K562 (cell line): ENCODE results near the gene ENTREP3. TPM values are rescaled to one million over a fixed set of nuclear protein-coding genes. Genes with fewer than 3 reads are reported as not detected.
A peak's percentile ranks its signal among the peaks of the same experiment; 100 is the strongest.

Experiments used
- CCAR2 ChIP-seq: fragments of 200-400 bp; formaldehyde crosslinking; IDR thresholded peaks from 2 replicates; pipeline ENCODE4 v1.6.1; 2017; ENCODE audit warnings: mild to moderate bottlenecking, low read depth, low read length
- CREB5 ChIP-seq: fragments of 250-450 bp; sonication (Bioruptor Pico); IDR thresholded peaks from 2 replicates; pipeline ENCODE4 v1.5.0; 2020; ENCODE audit warnings: mild to moderate bottlenecking
- CTCF ChIP-seq, 3 experiments: IDR thresholded peaks in 2 of 3; conservative IDR thresholded peaks in 1 of 3; 2 replicates each; pipeline ENCODE4 v1.5.1; 2011 to 2012; ENCODE audit warnings: low read length in 3 of 3, mild to moderate bottlenecking in 3 of 3, control low read depth in 2 of 3, improper control_type of control experiment in 1 of 3, inconsistent platforms in 1 of 3, low read depth in 1 of 3, mixed read lengths in 1 of 3, moderate library complexity in 1 of 3; ENCODE audit not compliant: insufficient read depth in 2 of 3
- ELF4 ChIP-seq: fragments of 450-650 bp; formaldehyde crosslinking; IDR thresholded peaks from 2 replicates; pipeline ENCODE4 v1.4.0; 2022; ENCODE audit warnings: missing genetic modification characterization
- ETV6 ChIP-seq, 3 experiments: fragments of 150-350 bp in 1 of 3; sonication (generic) in 1 of 3; formaldehyde crosslinking in 1 of 3; IDR thresholded peaks; 2 replicates each; pipeline versions ENCODE4 v1.6.1 to v1.8.0; 2014 to 2022; ENCODE audit warnings: borderline replicate concordance in 2 of 3, low read depth in 2 of 3, antibody characterized with exemption in 1 of 3, low read length in 1 of 3, mild to moderate bottlenecking in 1 of 3, missing genetic modification reagents in 1 of 3
- HLTF ChIP-seq: fragments of 450-650 bp; IDR thresholded peaks from 2 replicates; pipeline ENCODE4 v1.6.1; 2016
- HMGN3 ChIP-seq: IDR thresholded peaks from 2 replicates; pipeline ENCODE4 v1.6.1; 2011; ENCODE audit warnings: borderline replicate concordance, low read depth, mild to moderate bottlenecking, mixed read lengths, low read length; ENCODE audit not compliant: insufficient read length; ENCODE audit errors: extremely low read depth
- HSF4 ChIP-seq: fragments of 250-450 bp; sonication (Bioruptor Pico); IDR thresholded peaks from 2 replicates; pipeline ENCODE4 v2.1.2; 2022; ENCODE audit warnings: mild to moderate bottlenecking, moderate library complexity, borderline replicate concordance
- MTA3 ChIP-seq: fragments of 450-650 bp; formaldehyde crosslinking; IDR thresholded peaks from 2 replicates; pipeline ENCODE4 v1.6.1; 2017; ENCODE audit warnings: mild to moderate bottlenecking, borderline replicate concordance
- POLR2G ChIP-seq: fragments of 200-400 bp; formaldehyde crosslinking; IDR thresholded peaks from 2 replicates; pipeline ENCODE4 v1.6.1; 2017; ENCODE audit warnings: low read depth, mild to moderate bottlenecking, antibody characterized with exemption, low read length, moderate library complexity
- RB1 ChIP-seq: fragments of 450-650 bp; IDR thresholded peaks from 2 replicates; pipeline ENCODE4 v1.6.1; 2017; ENCODE audit warnings: low read depth, mild to moderate bottlenecking
- RBM34 ChIP-seq: fragments of 200-400 bp; formaldehyde crosslinking; IDR thresholded peaks from 2 replicates; pipeline ENCODE4 v1.6.1; 2018; ENCODE audit warnings: low read length, borderline replicate concordance; ENCODE audit not compliant: insufficient read depth
- SIN3B ChIP-seq: fragments of 450-650 bp; IDR thresholded peaks from 2 replicates; pipeline ENCODE4 v1.6.1; 2017; ENCODE audit warnings: low read depth, mild to moderate bottlenecking, moderate library complexity
- SMARCB1 ChIP-seq: IDR thresholded peaks from 2 replicates; pipeline ENCODE4 v1.6.1; 2011; ENCODE audit warnings: improper control_type of control experiment, low read depth; ENCODE audit not compliant: insufficient read length
- SMC3 ChIP-seq: conservative IDR thresholded peaks from 2 replicates; pipeline ENCODE4 v1.6.1; 2011; ENCODE audit warnings: low read depth, low read length, improper control_type of control experiment; ENCODE audit not compliant: insufficient read depth
- SOX6 ChIP-seq: fragments of 450-650 bp; IDR thresholded peaks from 2 replicates; pipeline ENCODE4 v1.6.1; 2014; ENCODE audit warnings: mild to moderate bottlenecking
- polyA plus RNA-seq, 8 experiments: library from polyadenylated mRNA; depleted of rRNA in 4 of 8; stranded (reverse) in 5 of 8; unstranded in 3 of 8; fragments of >200 nt; fragmentation: Nextera tagmentation in 2 of 8; fragmentation: Illumina TruSeq in 1 of 8; extraction: Ambion mirVana in 2 of 8; extraction: Trizol in 1 of 8; gene quantifications; 2 replicates each; pipeline versions ENCODE4 v1.2.1 to v1.2.3, GENCODE V29; 2011 to 2014; ENCODE audit warnings: inconsistent platforms in 1 of 8, missing spikeins in 1 of 8
- total RNA-seq, 7 experiments: library from RNA; depleted of rRNA in 6 of 7; stranded (reverse); fragments of >200 nt in 6 of 7; fragmentation: Illumina TruSeq in 2 of 7; extraction: Trizol in 2 of 7; gene quantifications; 2 replicates each; pipeline versions ENCODE4 v1.2.1 to v1.2.3, GENCODE V29; 2011 to 2021; ENCODE audit warnings: low replicate concordance in 1 of 7
- TF ChIP-seq, protein P1 (sequence below): fragments of 450-650 bp; formaldehyde crosslinking; IDR thresholded peaks from 2 replicates; pipeline ENCODE4 v1.4.0; 2022; ENCODE audit warnings: missing genetic modification characterization
- TF ChIP-seq, protein P2 (sequence below), 2 experiments: fragments of 200-800 bp in 1 of 2; sonication (Bioruptor generic) in 1 of 2; sonication (generic) in 1 of 2; formaldehyde crosslinking in 1 of 2; IDR thresholded peaks in 1 of 2; conservative IDR thresholded peaks in 1 of 2; 2 replicates each; pipeline versions ENCODE4 v1.5.0 to v1.6.1; 2016 to 2020; ENCODE audit warnings: missing compliant biosample characterization in 1 of 2, missing genetic modification characterization in 1 of 2, missing genetic modification reagents in 1 of 2

ENTREP3 gene
- total and polyA plus RNA-seq, 9 of the 15 experiments (the other 6 are each of a cell fraction or from before 2014, with no cell fraction given), result 1.9 to 41.8 (median 5.9) TPM

DNA sequence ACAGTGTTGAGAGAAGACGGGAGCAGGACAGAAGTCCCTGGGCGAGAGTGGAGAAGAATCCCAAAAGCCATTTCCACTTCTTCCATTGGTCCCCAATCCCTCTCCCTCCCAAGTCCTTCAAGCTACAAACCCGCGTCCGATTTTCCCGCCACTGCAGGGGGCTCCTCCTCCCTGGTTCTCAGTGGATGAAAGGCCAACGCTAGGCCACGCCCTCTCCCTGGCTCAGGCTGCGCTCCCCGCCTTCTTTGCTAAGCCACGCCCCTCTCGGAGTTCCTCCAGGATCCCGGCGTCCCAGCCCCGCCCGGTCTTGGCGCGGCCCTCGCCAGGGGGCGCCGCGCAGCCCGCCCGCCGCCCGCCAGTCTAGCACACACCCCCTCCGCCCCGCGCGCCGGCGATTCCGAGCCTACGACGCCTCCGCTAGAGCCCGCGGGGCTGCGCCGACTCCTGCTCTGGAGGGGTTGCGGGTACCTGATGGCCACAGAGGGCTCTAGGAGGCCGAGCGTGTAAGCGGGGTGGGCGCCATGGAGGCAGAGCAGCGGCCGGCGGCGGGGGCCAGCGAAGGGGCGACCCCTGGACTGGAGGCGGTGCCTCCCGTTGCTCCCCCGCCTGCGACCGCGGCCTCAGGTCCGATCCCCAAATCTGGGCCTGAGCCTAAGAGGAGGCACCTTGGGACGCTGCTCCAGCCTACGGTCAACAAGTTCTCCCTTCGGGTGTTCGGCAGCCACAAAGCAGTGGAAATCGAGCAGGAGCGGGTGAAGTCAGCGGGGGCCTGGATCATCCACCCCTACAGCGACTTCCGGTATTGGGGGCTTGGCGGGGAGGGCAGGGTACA lies 22.0 kb upstream of the ENTREP3 start, which contains the start of gene HCN3 (continued):
- TF ChIP-seq SMC3 (peak; percentile 50; the same call in 1 of the 2 replicates), SMARCB1 (no peak), HMGN3 (peak; percentile 82), MTA3 (peak; percentile 65; the same call in 1 of the 2 replicates), ETV6 (IDR thresholded peaks at IDR 0.05; ENCODE audit: borderline replicate concordance in 1 of 2, low read depth in 2 of 2, low read length in 1 of 2) (no peak), ETV6 (CRISPR knock-in tag; IDR thresholded peaks at IDR 0.05; ENCODE audit: borderline replicate concordance) (0 out of 2 replicates have a peak, but pooled peaks have one; percentile 42), CTCF (IDR thresholded peaks at IDR 0.05 in 2 of 3, conservative IDR thresholded peaks at IDR 0.05 in 1 of 3; ENCODE audit: insufficient read depth in 2 of 3, low read depth in 1 of 3, low read length in 3 of 3) (peak; percentile 62 to 85 (median 74)), CCAR2 (no peak), RB1 (peak; percentile 98), HSF4 (CRISPR knock-in tag) (no peak), SIN3B (no peak; the same call in 1 of the 2 replicates), CREB5 (CRISPR knock-in tag) (no peak), ELF4 (CRISPR knock-in tag) (no peak), RBM34 (no peak), HLTF (no peak), SOX6 (peak; percentile 46; the same call in 1 of the 2 replicates), POLR2G (peak; percentile 63; the same call in 1 of the 2 replicates)
- TF ChIP-seq, protein P1, sequence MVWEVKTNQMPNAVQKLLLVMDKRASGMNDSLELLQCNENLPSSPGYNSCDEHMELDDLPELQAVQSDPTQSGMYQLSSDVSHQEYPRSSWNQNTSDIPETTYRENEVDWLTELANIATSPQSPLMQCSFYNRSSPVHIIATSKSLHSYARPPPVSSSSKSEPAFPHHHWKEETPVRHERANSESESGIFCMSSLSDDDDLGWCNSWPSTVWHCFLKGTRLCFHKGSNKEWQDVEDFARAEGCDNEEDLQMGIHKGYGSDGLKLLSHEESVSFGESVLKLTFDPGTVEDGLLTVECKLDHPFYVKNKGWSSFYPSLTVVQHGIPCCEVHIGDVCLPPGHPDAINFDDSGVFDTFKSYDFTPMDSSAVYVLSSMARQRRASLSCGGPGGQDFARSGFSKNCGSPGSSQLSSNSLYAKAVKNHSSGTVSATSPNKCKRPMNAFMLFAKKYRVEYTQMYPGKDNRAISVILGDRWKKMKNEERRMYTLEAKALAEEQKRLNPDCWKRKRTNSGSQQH, result no peak
- TF ChIP-seq, protein P2, sequence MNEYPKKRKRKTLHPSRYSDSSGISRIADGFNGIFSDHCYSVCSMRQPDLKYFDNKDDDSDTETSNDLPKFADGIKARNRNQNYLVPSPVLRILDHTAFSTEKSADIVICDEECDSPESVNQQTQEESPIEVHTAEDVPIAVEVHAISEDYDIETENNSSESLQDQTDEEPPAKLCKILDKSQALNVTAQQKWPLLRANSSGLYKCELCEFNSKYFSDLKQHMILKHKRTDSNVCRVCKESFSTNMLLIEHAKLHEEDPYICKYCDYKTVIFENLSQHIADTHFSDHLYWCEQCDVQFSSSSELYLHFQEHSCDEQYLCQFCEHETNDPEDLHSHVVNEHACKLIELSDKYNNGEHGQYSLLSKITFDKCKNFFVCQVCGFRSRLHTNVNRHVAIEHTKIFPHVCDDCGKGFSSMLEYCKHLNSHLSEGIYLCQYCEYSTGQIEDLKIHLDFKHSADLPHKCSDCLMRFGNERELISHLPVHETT (CRISPR knock-in tag; conservative IDR thresholded peaks at IDR 0.05 in 1 of 2, IDR thresholded peaks at IDR 0.05 in 1 of 2), result peak in 1 of 2 experiments; percentile 85; a peak in 1 of 4 replicates
